GM19463 (cell line): ENCODE measurements around the gene CCSER2.
"Not testable (repeated sequence)": the region's sequence is repeated elsewhere in the genome, so short reads cannot be mapped to it uniquely, and the experiment has no call there.

ENCODE experiments used
- ATAC-seq: cut with Tn5 transposase; IDR thresholded peaks from one replicate; pipeline ENCODE4 v1.9.1; 2021; ENCODE audit warnings: mild to moderate bottlenecking, moderate library complexity; ENCODE audit not compliant: unreplicated experiment

The CCSER2 gene

GRCh38 chr10:84344526-84344925, 16.1 kb downstream of the CCSER2 start:
- ATAC-seq, result no peak

- ATAC-seq, result not testable (repeated sequence)
Observed at GRCh38 chr10:84347575-84348002, 19.2 kb downstream of the CCSER2 start.

GRCh38 chr10:84348447-84348846, 20.1 kb downstream of the CCSER2 start:
- no peak for ATAC-seq

GRCh38 chr10:84348860-84349259, 20.5 kb downstream of the CCSER2 start:
- ATAC-seq, result no peak

- ATAC-seq, result peak; percentile 98
Observed at GRCh38 chr10:84352251-84352842, 24.0 kb downstream of the CCSER2 start.

- ATAC-seq, result no peak
Observed at GRCh38 chr10:84353052-84353803, 24.8 kb downstream of the CCSER2 start.

GRCh38 chr10:84354623-84355022, 26.2 kb downstream of the CCSER2 start:
- no peak for ATAC-seq

- ATAC-seq, result no peak
Observed at GRCh38 chr10:84355106-84355505, 26.7 kb downstream of the CCSER2 start.

GRCh38 chr10:84356928-84357327, 28.5 kb downstream of the CCSER2 start:
- ATAC-seq, result no peak

GRCh38 chr10:84358743-84359142, 30.4 kb downstream of the CCSER2 start:
- ATAC-seq, result no peak

- ATAC-seq, result no peak
Observed at GRCh38 chr10:84360637-84361365, 32.4 kb downstream of the CCSER2 start.

- ATAC-seq, result no peak
Observed at GRCh38 chr10:84365335-84365881, 37.0 kb downstream of the CCSER2 start.

- no peak for ATAC-seq
Observed at GRCh38 chr10:84366041-84366440, 37.7 kb downstream of the CCSER2 start.

GRCh38 chr10:84367256-84367655, 38.9 kb downstream of the CCSER2 start:
- no peak for ATAC-seq

- ATAC-seq, result no peak
Observed at GRCh38 chr10:84368828-84369227, 40.4 kb downstream of the CCSER2 start.

GRCh38 chr10:84370283-84370682, 41.9 kb downstream of the CCSER2 start:
- no peak for ATAC-seq

- ATAC-seq, result no peak
Observed at GRCh38 chr10:84371944-84372343, 43.6 kb downstream of the CCSER2 start.

GRCh38 chr10:84373000-84373399, 44.6 kb downstream of the CCSER2 start:
- no peak for ATAC-seq

- ATAC-seq, result no peak
Observed at GRCh38 chr10:84374455-84374854, 46.1 kb downstream of the CCSER2 start.

- peak; percentile 67 for ATAC-seq
Observed at GRCh38 chr10:84375011-84375410, 46.6 kb downstream of the CCSER2 start.

- ATAC-seq, result no peak
Observed at GRCh38 chr10:84375881-84376280, 47.5 kb downstream of the CCSER2 start.

GRCh38 chr10:84388148-84388547, 59.8 kb downstream of the CCSER2 start:
- ATAC-seq, result no peak
